ENCODE data around the gene PCDHGB7. TPM values are rescaled to one million over a fixed set of nuclear protein-coding genes. Genes with fewer than 3 reads are reported as not detected.

PCDHGB7 gene
- 10.9 and 11.5 TPM in 2 replicates for total RNA-seq

DNA sequence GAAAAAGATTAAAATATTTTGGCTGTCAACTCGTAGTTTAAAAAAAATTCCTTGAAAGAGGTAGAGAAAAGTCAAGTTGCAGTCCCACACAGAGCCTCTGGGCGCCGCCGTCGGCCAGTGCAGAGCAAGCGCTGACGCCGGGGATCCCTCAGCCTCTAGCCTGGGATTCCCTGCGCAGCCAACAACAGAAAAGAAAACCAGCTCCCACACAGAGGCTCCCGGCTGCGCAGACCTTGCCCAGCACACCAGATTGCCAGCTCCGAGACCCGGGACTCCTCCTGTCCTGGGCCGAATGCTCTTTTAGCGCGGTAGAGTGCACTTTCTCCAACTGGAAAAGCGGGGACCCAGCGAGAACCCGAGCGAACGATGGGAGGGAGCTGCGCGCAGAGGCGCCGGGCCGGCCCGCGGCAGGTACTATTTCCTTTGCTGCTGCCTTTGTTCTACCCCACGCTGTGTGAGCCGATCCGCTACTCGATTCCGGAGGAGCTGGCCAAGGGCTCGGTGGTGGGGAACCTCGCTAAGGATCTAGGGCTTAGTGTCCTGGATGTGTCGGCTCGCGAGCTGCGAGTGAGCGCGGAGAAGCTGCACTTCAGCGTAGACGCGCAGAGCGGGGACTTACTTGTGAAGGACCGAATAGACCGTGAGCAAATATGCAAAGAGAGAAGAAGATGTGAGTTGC, at the start of gene PCDHGB7:
Gene PCDHGB7, plus strand, starts transcription at position 184 of the 679 bp plus-strand sequence. Its CDS starts 183 bp downstream, at position 367.

DNA sequence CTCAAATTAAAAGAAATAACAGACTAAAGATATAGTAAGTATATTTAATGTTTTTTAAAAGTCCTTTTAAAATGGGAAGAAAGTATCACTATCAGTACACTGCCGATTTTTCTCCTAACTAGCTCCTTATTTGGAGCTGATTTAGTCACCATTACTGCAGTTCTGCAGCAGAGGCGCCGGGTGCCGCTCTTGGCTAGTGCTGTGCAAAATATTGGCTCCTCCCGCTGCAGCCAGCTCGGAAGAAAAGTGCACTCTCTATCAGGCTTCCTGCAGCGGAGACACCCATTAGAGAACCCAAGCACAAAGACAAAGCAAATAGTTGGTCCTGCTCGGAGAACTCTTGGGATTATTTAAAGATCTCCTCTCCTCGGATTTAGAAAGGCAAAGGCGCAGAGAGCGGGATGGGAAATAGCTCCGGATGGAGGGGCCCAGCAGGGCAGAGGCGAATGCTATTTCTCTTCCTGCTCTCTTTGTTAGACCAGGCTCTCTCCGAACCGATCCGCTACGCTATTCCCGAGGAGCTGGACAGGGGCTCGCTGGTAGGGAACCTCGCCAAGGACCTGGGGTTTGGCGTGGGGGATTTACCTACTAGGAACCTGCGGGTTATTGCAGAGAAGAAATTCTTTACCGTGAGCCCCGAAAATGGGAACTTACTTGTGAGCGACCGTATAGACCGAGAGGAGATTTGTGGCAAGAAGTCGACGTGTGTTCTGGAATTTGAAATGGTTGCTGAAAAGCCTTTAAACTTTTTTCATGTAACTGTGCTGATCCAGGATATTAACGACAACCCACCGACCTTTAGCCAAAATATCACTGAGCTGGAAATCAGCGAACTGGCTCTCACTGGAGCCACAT, 47.3 kb upstream of the PCDHGB7 start, which contains the start of gene PCDHGB3:
Gene PCDHGB3, plus strand, starts transcription at position 249 of the 855 bp plus-strand sequence. Its CDS starts 153 bp downstream, at position 402.

DNA sequence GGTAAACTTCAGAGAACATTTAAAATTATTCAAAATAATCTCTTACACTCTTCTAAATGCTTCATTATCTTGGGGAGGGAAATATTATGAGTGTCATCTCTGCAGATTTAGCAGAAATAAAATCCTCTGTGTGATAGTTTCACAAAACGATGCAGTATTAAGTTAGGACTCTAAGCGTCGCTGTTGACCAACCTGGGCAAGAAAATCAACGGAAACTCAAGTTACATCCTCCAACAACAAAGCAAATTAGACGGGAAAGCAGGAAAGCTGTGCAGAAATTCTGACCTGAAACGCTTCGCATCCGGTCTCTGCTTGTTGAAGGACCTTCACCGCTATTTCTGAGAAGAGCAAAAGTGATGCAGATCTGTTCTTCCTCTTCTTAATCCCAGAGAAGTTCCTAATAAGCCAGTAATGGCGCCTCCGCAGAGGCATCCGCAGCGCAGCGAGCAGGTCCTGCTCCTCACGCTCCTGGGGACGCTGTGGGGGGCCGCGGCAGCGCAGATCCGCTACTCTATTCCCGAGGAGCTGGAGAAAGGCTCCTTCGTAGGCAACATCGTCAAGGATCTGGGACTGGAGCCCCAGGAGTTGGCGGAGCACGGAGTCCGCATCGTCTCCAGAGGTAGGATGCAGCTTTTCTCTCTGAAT, 43.7 kb upstream of the PCDHGB7 start, which contains the start of gene PCDHGA6:
Gene PCDHGA6, plus strand, starts transcription at position 219 of the 645 bp plus-strand sequence. Its CDS starts 193 bp downstream, at position 412.

DNA sequence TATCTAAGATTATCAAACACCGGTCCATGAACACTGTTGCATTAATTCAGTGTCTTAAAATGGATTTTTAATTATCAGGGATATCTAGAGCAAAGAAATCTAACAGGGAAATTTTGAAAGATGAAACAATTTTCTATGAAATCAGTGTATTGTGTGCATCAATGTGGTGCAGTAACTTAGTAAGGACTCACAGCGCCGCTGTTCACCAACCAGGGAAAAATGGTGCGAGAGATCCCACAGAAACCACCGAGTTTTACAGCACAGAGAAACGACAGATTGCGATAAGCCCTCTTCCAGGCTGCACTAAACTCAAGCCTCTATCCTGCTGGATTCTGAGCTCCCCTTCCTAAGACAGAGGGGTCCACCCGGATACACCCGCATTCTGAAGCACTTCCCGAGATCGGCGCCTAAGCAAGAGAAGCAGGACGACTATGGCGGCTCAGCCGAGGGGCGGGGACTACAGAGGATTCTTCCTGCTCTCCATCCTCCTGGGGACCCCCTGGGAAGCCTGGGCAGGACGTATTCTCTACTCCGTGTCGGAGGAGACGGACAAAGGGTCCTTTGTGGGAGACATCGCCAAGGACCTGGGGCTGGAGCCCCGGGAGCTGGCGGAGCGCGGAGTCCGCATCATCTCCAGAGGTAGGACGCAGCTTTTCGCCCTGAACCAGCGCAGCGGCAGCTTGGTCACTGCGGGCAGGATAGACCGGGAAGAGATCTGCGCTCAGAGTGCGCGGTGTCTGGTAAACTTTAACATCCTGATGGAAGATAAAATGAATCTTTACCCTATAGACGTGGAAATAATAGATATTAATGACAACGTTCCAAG, 34.8 kb upstream of the PCDHGB7 start, which contains the start of gene PCDHGA7:
Gene PCDHGA7, plus strand, starts transcription at position 274 of the 826 bp plus-strand sequence. Its CDS starts 158 bp downstream, at position 432.

DNA sequence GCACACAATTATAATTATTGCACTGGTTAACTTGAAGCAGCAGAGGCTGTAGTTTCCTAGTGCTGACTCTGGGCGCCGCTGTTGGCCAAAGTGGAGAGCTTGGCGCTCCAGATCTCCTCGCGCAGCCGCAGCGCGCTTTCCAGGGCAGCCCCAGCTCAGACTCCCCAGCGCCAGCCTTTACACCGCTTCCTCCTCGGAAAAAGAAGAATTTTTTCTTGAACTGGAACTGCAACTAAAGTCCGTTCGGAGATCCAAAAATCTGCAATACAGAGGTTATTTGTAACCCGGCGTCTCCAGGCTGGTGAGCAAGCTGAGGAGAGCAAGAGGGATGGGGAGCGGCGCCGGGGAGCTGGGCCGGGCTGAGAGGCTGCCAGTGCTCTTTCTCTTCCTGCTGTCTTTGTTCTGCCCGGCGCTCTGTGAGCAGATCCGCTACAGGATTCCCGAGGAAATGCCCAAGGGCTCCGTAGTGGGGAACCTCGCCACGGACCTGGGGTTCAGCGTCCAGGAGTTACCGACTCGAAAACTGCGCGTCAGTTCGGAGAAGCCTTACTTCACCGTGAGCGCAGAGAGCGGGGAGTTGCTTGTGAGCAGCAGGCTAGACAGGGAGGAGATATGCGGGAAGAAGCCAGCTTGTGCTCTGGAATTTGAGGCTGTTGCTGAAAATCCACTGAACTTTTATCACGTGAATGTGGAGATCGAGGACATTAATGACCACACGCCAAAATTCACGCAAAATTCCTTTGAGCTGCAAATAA, 29.7 kb upstream of the PCDHGB7 start, which contains the start of gene PCDHGB4:
Gene PCDHGB4, plus strand, starts transcription at position 142 of the 755 bp plus-strand sequence. Its CDS starts 187 bp downstream, at position 329.

DNA sequence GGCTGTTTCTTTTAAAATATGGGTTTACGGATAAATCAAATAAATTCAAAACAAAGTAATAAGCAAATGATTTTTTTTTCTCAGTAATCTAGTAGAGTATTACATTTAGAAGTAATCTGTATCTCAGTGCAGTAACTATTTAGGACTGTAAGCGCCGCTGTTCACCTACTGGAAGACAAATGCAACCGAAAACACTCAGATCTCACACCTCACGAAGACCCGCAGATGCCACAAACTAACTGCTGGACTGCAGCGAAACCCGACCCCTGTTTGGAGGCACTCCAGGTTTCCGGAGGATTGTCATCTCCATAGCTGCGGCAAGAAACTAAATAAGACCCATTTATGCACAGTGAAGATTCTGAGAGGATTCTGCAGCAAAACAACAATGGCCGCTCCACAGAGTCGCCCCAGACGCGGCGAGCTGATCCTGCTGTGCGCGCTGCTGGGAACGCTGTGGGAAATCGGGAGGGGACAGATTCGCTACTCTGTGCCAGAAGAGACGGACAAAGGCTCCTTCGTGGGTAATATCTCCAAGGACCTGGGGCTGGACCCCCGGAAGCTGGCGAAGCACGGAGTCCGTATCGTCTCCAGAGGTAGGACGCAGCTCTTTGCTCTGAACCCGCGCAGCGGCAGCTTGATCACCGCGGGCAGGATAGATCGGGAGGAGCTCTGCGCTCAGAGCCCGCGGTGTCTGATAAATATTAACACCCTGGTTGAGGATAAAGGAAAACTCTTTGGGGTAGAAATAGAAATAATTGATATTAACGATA, 24.9 kb upstream of the PCDHGB7 start, which contains the start of gene PCDHGA8:
Gene PCDHGA8, plus strand, starts transcription at position 205 of the 770 bp plus-strand sequence. Its CDS starts 181 bp downstream, at position 386.

DNA sequence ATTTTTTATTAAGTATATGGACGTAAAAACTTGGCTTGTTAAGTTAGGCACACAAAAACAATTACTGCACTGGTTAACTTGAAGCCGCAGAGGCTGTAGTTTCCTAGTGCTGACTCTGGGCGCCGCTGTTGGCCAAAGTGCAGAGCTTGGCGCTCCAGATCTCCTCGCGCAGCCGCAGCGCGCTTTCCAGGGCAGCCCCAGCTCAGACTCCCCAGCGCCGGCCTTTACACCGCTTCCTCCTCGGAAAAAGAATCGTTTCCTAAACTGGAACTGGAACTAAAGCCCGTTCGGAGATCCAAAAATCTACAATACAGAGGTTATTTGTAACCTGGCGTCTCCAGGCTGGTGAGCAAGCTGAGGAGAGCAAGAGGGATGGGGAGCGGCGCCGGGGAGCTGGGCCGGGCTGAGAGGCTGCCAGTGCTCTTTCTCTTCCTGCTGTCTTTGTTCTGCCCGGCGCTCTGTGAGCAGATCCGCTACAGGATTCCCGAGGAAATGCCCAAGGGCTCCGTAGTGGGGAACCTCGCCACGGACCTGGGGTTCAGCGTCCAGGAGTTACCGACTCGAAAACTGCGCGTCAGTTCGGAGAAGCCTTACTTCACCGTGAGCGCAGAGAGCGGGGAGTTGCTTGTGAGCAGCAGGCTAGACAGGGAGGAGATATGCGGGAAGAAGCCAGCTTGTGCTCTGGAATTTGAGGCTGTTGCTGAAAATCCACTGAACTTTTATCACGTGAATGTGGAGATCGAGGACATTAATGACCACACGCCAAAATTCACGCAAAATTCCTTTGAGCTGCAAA, 19.5 kb upstream of the PCDHGB7 start, which contains the start of gene PCDHGB5:
Gene PCDHGB5, plus strand, starts transcription at position 192 of the 796 bp plus-strand sequence. Its CDS starts 181 bp downstream, at position 373.

DNA sequence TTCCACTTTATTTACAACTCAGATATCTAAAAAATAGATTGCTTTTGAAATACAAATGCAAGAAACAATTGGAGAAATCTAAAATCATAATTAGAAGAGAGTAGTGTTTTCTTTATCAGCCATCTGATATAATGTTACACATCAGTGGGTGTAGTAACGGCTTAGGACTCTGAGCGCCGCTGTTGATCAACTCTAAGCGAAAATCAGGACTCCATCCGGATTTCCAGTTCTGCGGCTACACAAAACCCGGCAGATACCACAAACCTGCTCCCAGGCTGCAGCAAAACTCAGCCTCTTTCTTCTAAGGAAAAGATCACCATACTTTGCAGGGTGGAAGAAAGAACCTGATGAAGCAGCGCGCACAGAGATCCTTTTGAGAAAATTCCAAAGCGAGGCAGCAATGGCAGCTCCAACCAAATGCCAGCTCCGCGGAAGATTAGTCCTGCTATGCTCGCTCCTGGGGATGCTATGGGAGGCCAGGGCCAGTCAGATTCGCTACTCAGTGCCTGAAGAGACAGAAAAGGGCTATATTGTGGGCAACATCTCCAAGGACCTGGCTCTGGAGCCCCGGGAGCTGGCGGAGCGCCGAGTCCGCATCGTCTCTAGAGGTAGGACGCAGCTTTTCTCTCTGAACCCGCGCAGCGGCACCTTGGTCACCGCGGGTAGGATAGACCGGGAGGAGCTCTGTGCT, 14.8 kb upstream of the PCDHGB7 start, which contains the start of gene PCDHGA9:
Gene PCDHGA9, plus strand, starts transcription at position 226 of the 691 bp plus-strand sequence. Its CDS starts 175 bp downstream, at position 401.

DNA sequence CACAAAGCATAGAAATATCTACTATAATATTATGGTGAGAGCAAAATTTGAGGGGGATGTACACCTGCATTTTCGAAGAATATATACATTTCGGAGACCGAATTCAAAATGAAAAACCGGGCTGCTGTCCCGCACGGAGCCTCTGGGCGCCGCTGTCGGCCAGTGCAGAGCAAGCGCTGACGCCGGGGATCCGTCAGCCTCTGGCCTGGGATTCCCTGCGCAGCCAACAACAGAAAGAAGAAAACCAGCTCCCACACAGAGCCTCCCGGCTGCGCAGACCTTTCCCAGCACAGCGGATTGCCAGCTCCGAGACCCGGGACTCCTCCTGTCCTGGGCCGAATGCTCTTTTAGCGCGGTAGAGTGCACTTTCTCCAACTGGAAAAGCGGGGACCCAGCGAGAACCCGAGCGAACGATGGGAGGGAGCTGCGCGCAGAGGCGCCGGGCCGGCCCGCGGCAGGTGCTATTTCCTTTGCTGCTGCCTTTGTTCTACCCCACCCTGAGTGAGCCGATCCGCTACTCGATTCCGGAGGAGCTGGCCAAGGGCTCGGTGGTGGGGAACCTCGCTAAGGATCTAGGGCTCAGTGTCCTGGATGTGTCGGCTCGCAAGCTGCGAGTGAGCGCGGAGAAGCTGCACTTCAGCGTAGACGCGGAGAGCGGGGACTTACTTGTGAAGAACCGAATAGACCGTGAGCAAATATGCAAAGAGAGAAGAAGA, 9.5 kb upstream of the PCDHGB7 start, which contains the start of gene PCDHGB6:
Gene PCDHGB6, plus strand, starts transcription at position 232 of the 716 bp plus-strand sequence. Its CDS starts 182 bp downstream, at position 414.

DNA sequence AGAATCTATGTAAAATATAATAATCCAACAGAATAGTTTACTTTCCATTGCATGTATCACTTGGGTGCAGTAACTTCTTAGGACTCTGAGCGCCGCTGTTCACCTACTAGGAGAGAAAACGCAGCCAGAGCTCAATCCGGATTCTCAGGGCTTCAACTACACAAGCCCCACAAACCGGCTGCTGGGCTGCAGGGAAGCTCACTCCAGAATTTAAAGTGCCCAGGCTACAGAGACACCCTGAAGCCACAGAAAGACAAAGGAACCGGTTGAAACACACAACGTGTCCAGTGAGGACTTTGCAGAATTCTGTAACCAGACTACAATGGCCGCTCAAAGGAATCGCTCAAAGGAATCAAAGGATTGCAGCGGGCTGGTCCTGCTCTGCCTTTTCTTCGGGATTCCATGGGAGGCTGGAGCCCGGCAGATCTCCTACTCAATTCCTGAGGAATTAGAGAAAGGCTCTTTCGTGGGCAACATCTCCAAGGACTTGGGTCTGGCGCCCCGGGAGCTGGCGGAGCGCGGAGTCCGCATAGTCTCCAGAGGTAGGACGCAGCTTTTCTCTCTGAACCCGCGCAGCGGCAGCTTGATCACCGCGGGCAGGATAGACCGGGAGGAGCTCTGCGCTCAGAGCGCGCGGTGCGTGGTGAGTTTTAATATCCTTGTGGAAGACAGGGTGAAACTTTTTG, 4.5 kb upstream of the PCDHGB7 start, which contains the start of gene PCDHGA10:
Gene PCDHGA10, plus strand, starts transcription at position 134 of the 686 bp plus-strand sequence. Its CDS starts 189 bp downstream, at position 323.

DNA sequence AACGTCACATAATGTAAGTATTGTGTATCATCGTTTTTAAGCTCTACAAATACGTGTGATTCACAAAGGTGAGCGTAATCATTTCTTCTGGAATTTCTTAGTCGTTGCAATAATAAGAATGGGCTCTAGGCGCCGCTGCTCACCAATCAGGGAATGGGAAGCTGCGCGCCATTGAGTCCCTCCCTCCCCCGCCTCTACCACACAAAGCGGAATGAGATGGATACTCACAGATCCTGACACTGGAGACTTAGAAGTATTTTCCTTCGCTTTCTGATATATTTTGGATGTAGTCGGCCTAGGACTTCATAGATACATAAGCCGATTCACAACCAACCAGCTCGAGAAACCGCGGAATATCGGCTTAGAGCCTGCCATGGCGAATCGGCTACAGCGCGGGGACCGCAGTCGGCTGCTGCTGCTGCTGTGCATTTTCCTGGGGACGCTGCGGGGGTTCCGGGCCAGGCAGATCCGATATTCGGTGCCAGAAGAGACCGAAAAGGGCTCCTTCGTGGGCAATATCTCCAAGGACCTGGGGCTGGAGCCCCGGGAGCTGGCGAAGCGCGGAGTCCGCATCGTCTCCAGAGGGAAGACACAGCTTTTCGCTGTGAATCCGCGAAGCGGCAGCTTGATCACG, 3.5 kb downstream of the PCDHGB7 start, which contains the start of gene PCDHGA11:
Gene PCDHGA11, plus strand, starts transcription at position 197 of the 634 bp plus-strand sequence. Its CDS starts 177 bp downstream, at position 374.

DNA sequence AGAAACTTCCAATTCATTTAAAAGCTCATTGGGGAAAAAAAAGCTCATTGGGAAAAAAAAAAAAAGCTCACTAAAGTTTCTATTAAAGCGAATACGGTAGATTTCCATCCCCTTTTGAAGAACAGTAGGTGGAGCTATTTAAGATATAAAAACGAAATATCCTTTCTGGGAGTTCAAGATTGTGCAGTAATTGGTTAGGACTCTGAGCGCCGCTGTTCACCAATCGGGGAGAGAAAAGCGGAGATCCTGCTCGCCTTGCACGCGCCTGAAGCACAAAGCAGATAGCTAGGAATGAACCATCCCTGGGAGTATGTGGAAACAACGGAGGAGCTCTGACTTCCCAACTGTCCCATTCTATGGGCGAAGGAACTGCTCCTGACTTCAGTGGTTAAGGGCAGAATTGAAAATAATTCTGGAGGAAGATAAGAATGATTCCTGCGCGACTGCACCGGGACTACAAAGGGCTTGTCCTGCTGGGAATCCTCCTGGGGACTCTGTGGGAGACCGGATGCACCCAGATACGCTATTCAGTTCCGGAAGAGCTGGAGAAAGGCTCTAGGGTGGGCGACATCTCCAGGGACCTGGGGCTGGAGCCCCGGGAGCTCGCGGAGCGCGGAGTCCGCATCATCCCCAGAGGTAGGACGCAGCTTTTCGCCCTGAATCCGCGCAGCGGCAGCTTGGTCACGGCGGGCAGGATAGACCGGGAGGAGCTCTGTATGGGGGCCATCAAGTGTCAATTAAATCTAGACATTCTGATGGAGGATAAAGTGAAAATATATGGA, 13.0 kb downstream of the PCDHGB7 start, which contains the start of gene PCDHGA12:
Gene PCDHGA12, plus strand, starts transcription at position 176 of the 782 bp plus-strand sequence. Its CDS starts 253 bp downstream, at position 429.

